IMR-90 (cell line): Measurements from ENCODE around the gene CDRT4.

Source experiments
- MXI1 ChIP-seq: IDR thresholded peaks from 2 replicates; pipeline ENCODE4 v1.6.1; 2012; ENCODE audit warnings: low read depth, mild to moderate bottlenecking, low read length, moderate library complexity, borderline replicate concordance
- POLR2A ChIP-seq: IDR thresholded peaks from 2 replicates; pipeline ENCODE4 v1.6.1; 2012; ENCODE audit warnings: mild to moderate bottlenecking, low read depth, low read length
- RAD21 ChIP-seq: IDR thresholded peaks from 2 replicates; pipeline ENCODE4 v1.6.1; 2012; ENCODE audit warnings: low read length, improper control_type of control experiment
- RFX5 ChIP-seq: IDR thresholded peaks from 2 replicates; pipeline ENCODE4 v1.8.0; 2012; ENCODE audit warnings: low read depth, mild to moderate bottlenecking, low read length, moderate library complexity
- SMC3 ChIP-seq: fragments of 150-350 bp; IDR thresholded peaks from 2 replicates; pipeline ENCODE4 v1.6.1; 2016; ENCODE audit warnings: low read depth, mild to moderate bottlenecking, antibody characterized with exemption, low read length, moderate library complexity
- TF ChIP-seq, protein P1 (sequence below): conservative IDR thresholded peaks from 2 replicates; pipeline ENCODE4 v1.5.1; 2012; ENCODE audit warnings: mild to moderate bottlenecking, low read depth, low read length, improper control_type of control experiment
- TF ChIP-seq, protein P2 (sequence below): fragments of 150-350 bp; IDR thresholded peaks from 2 replicates; pipeline ENCODE4 v1.6.1; 2017; ENCODE audit warnings: mild to moderate bottlenecking, antibody characterized with exemption, low read length, low read depth

GRCh38 chr17:15516150-15516549 is 48.7 kb upstream of the CDRT4 start:
- TF ChIP-seq, protein P1, sequence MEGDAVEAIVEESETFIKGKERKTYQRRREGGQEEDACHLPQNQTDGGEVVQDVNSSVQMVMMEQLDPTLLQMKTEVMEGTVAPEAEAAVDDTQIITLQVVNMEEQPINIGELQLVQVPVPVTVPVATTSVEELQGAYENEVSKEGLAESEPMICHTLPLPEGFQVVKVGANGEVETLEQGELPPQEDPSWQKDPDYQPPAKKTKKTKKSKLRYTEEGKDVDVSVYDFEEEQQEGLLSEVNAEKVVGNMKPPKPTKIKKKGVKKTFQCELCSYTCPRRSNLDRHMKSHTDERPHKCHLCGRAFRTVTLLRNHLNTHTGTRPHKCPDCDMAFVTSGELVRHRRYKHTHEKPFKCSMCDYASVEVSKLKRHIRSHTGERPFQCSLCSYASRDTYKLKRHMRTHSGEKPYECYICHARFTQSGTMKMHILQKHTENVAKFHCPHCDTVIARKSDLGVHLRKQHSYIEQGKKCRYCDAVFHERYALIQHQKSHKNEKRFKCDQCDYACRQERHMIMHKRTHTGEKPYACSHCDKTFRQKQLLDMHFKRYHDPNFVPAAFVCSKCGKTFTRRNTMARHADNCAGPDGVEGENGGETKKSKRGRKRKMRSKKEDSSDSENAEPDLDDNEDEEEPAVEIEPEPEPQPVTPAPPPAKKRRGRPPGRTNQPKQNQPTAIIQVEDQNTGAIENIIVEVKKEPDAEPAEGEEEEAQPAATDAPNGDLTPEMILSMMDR, result no peak
- TF ChIP-seq POLR2A, result no peak
- TF ChIP-seq, protein P2, sequence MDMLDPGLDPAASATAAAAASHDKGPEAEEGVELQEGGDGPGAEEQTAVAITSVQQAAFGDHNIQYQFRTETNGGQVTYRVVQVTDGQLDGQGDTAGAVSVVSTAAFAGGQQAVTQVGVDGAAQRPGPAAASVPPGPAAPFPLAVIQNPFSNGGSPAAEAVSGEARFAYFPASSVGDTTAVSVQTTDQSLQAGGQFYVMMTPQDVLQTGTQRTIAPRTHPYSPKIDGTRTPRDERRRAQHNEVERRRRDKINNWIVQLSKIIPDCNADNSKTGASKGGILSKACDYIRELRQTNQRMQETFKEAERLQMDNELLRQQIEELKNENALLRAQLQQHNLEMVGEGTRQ, result no peak
- no peak for TF ChIP-seq SMC3
- TF ChIP-seq MXI1, result no peak
- TF ChIP-seq RFX5, result no peak
- TF ChIP-seq RAD21, result no peak
